HG03460 (cell line): Measurements from ENCODE around the gene METTL25B.

Experiments
- ATAC-seq: cut with Tn5 transposase; IDR thresholded peaks from one replicate; pipeline ENCODE4 v1.9.1; 2021; ENCODE audit not compliant: unreplicated experiment

Gene METTL25B

GRCh38 chr1:156767101-156767878 is 39.0 kb downstream of the METTL25B start, which contains the start of gene PRCC:
PRCC (plus strand) TSS chr1:156767535; CDS start chr1:156767772, 237 bp downstream.
- ATAC-seq, result peak; percentile 94

GRCh38 chr1:156767879-156768604 is 39.8 kb downstream of the METTL25B start:
- ATAC-seq, result peak; percentile 8

GRCh38 chr1:156768610-156769295 is 40.5 kb downstream of the METTL25B start:
- ATAC-seq, result no peak

GRCh38 chr1:156772222-156772621 is 44.0 kb downstream of the METTL25B start:
- no peak for ATAC-seq

GRCh38 chr1:156772728-156773497 is 44.6 kb downstream of the METTL25B start:
- no peak for ATAC-seq

GRCh38 chr1:156773607-156774006 is 45.3 kb downstream of the METTL25B start:
- ATAC-seq, result no peak

GRCh38 chr1:156775799-156776198 is 47.5 kb downstream of the METTL25B start:
- no peak for ATAC-seq

GRCh38 chr1:156776942-156777341 is 48.7 kb downstream of the METTL25B start:
- no peak for ATAC-seq

GRCh38 chr1:156777573-156777972 is 49.3 kb downstream of the METTL25B start:
- ATAC-seq, result no peak

- no peak for ATAC-seq
Measured at GRCh38 chr1:156781585-156782186, 53.4 kb downstream of the METTL25B start.

GRCh38 chr1:156785458-156785857 is 57.2 kb downstream of the METTL25B start:
- ATAC-seq, result no peak
